ENCODE measurements around the gene SHANK3.
A peak's percentile ranks its signal among the peaks of the same experiment; 100 is the strongest.
"Not testable (repeated sequence)": the region's sequence is repeated elsewhere in the genome, so short reads cannot be mapped to it uniquely, and the experiment has no call there.

The SHANK3 gene

GRCh38 chr22:50672471-50673230, at the start of gene SHANK3:
SHANK3 (plus strand) TSS chr22:50672823.
- no peak for DNase-seq (ENCODE audit: low read depth in 4 of 4, low spot score in 1 of 4)

- DNase-seq (ENCODE audit: low read depth in 4 of 4, low spot score in 1 of 4) = no peak
Observed at GRCh38 chr22:50624347-50625130, 48.1 kb upstream of the SHANK3 start.

GRCh38 chr22:50625131-50625567, 47.5 kb upstream of the SHANK3 start:
- no peak for DNase-seq (ENCODE audit: low read depth in 4 of 4, low spot score in 1 of 4)

GRCh38 chr22:50625568-50626313, 46.9 kb upstream of the SHANK3 start:
- DNase-seq (ENCODE audit: low read depth in 4 of 4, low spot score in 1 of 4) = no peak

GRCh38 chr22:50626314-50626849, 46.2 kb upstream of the SHANK3 start:
- DNase-seq (ENCODE audit: low read depth in 4 of 4, low spot score in 1 of 4) = no peak

GRCh38 chr22:50626850-50627641, 45.6 kb upstream of the SHANK3 start:
- DNase-seq (ENCODE audit: low read depth in 4 of 4, low spot score in 1 of 4) = no peak

GRCh38 chr22:50627642-50628542, 44.7 kb upstream of the SHANK3 start, which contains the start of gene ARSA:
ARSA (minus strand) TSS chr22:50628152; CDS start chr22:50627779, 373 bp downstream.
- DNase-seq (ENCODE audit: low read depth in 4 of 4, low spot score in 1 of 4) = peak; percentile 35 to 67 (median 52)

GRCh38 chr22:50628543-50629134, 44.0 kb upstream of the SHANK3 start:
- DNase-seq (ENCODE audit: low read depth in 4 of 4, low spot score in 1 of 4) = no peak

GRCh38 chr22:50630376-50630775, 42.2 kb upstream of the SHANK3 start:
- DNase-seq (ENCODE audit: low read depth in 4 of 4, low spot score in 1 of 4) = no peak

GRCh38 chr22:50633086-50633485, 39.5 kb upstream of the SHANK3 start:
- no peak for DNase-seq (ENCODE audit: low read depth in 4 of 4, low spot score in 1 of 4)

- no peak for DNase-seq (ENCODE audit: low read depth in 4 of 4, low spot score in 1 of 4)
Observed at GRCh38 chr22:50633771-50634170, 38.9 kb upstream of the SHANK3 start.

GRCh38 chr22:50635591-50635990, 37.0 kb upstream of the SHANK3 start:
- no peak for DNase-seq (ENCODE audit: low read depth in 4 of 4, low spot score in 1 of 4)

- DNase-seq (ENCODE audit: low read depth in 4 of 4, low spot score in 1 of 4) = not testable (repeated sequence)
Observed at GRCh38 chr22:50640296-50640695, 32.3 kb upstream of the SHANK3 start.

- DNase-seq (ENCODE audit: low read depth in 4 of 4, low spot score in 1 of 4) = no peak
Observed at GRCh38 chr22:50640857-50641647, 31.6 kb upstream of the SHANK3 start.

GRCh38 chr22:50641696-50642607, 30.7 kb upstream of the SHANK3 start:
- no peak for DNase-seq (ENCODE audit: low read depth in 4 of 4, low spot score in 1 of 4)

- DNase-seq (ENCODE audit: low read depth in 4 of 4, low spot score in 1 of 4) = not testable (repeated sequence)
Observed at GRCh38 chr22:50643021-50643820, 29.4 kb upstream of the SHANK3 start.

- DNase-seq (ENCODE audit: low read depth in 4 of 4, low spot score in 1 of 4) = not testable (repeated sequence)
Observed at GRCh38 chr22:50643821-50644101, 28.9 kb upstream of the SHANK3 start.
